Activated CD4-positive, alpha-beta T cell treated with anti-CD3 and anti-CD28 coated beads for 36 hours (primary cell): ENCODE measurements around the gene VIL1. TPM values are rescaled to one million over a fixed set of nuclear protein-coding genes. Genes with fewer than 3 reads are reported as not detected.

Source experiments
- ATAC-seq: fragments of 200-7000 bp; cut with Tn5 transposase; one replicate; pipeline ENCODE4 v1.10.0; 2021; ENCODE audit warnings: mild to moderate bottlenecking, moderate library complexity
- CTCF ChIA-PET: fragments of 350-600 bp; sonication (Branson Sonifier 250); formaldehyde crosslinking; loops from one replicate; lab custom pipeline; 2021; ENCODE audit warnings: antibody characterized with exemption; lab: Charles Lee
- POLR2A ChIA-PET: fragments of 350-600 bp; sonication (Branson Sonifier 250); formaldehyde crosslinking; loops from one replicate; lab custom pipeline; 2021; ENCODE audit warnings: antibody characterized with exemption, inconsistent platforms; lab: Charles Lee
- DNase-seq: peaks from one replicate; pipeline ENCODE4 v3.0.0-alpha.2; 2020
- H3K27ac Mint-ChIP-seq: one replicate; pipeline ENCODE4 v1.8.0; 2021; ENCODE audit warnings: mixed read lengths
- H3K27me3 Mint-ChIP-seq: one replicate; pipeline ENCODE4 v1.8.0; 2021; ENCODE audit warnings: mixed read lengths
- H3K36me3 Mint-ChIP-seq: one replicate; pipeline ENCODE4 v1.8.0; 2021; ENCODE audit warnings: low read depth, mixed read lengths
- H3K4me1 Mint-ChIP-seq: one replicate; pipeline ENCODE4 v1.8.0; 2021; ENCODE audit warnings: mixed read lengths
- H3K4me3 Mint-ChIP-seq: one replicate; pipeline ENCODE4 v1.8.0; 2021; ENCODE audit warnings: mild to moderate bottlenecking, moderate library complexity, mixed read lengths
- H3K9me3 Mint-ChIP-seq: one replicate; pipeline ENCODE4 v1.8.0; 2021; ENCODE audit warnings: low read depth, mixed read lengths
- intact Hi-C, 2 experiments: fragments of 100-400 bp; cut with DNase I in 1 of 2; cut with micrococcal nuclease in 1 of 2; formaldehyde crosslinking; loops; one replicate each; pipeline versions ENCODE4 v1.14.2 to v1.15.1; 2022 to 2024; cut with DNase I, micrococcal nuclease
- total RNA-seq, 2 experiments: library from RNA; stranded (reverse); gene quantifications; one replicate each; pipeline ENCODE4 v1.2.3, GENCODE V29; 2021

The VIL1 gene
- total RNA-seq, 2 experiments from 2014 or later: not detected

DNA sequence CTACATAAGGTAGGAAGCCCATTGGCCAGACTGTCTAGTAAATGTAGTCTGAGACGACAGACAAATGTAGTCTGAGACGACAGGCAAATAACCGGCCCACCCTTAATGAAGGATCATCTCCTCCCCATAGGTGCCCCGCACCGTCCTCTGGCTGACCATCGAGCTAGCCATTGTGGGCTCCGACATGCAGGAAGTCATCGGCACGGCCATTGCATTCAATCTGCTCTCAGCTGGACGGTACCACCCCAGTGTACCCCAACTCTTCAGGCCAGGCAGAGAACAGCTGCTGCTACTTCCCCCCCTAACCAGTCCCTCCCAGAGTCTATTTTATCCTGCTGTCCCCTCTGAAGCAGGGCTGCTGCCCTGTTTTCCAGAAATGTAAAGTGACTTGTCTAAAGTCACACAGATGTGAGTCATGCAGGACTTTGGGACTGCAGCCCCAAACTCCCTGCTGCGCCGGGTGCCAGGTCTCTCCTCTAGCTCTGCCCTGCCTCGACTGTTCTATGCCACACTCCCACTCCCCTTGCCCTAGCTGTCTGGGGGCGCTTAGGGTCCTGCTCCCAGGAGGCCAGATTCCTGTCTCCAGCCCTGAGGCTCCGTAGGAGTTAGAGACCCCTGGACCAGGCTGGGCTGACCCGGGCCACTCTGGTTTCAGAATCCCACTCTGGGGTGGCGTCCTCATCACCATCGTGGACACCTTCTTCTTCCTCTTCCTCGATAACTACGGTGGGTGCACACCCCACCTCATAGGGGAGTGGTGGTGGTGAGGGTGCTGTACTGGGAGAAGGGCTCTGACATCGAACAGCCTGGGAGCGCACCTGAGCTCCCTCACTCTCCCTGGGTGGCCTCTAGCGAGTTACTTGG is 32.2 kb upstream of the VIL1 start:
- Mint-ChIP-seq H3K27ac (no peak overlapping the region), H3K4me1 (peaks cover 4% of the 10 kb centered on the region), H3K27me3 (no peaks in the 10 kb centered on the region), H3K4me3 (no peak overlapping the region), H3K9me3 (no peaks in the 10 kb centered on the region), H3K36me3 (no peaks in the 10 kb centered on the region)
- intact Hi-C loops: no loop called here
- CTCF ChIA-PET: interaction anchor here (0.5 kb wide), 1 partner anchor 38 kb away, joined by 4 read pairs; no protein-coding TSS in a partner anchor
- DNase-seq (no peak), ATAC-seq (no peak)
- POLR2A ChIA-PET: no interaction called here

- ATAC-seq: peak; percentile 82
- CTCF ChIA-PET: no interaction called here
- H3K4me3 Mint-ChIP-seq: peak overlapping the region; percentile 1
Observed at GRCh38 chr2:218387369-218388194, 31.3 kb upstream of the VIL1 start.

DNA sequence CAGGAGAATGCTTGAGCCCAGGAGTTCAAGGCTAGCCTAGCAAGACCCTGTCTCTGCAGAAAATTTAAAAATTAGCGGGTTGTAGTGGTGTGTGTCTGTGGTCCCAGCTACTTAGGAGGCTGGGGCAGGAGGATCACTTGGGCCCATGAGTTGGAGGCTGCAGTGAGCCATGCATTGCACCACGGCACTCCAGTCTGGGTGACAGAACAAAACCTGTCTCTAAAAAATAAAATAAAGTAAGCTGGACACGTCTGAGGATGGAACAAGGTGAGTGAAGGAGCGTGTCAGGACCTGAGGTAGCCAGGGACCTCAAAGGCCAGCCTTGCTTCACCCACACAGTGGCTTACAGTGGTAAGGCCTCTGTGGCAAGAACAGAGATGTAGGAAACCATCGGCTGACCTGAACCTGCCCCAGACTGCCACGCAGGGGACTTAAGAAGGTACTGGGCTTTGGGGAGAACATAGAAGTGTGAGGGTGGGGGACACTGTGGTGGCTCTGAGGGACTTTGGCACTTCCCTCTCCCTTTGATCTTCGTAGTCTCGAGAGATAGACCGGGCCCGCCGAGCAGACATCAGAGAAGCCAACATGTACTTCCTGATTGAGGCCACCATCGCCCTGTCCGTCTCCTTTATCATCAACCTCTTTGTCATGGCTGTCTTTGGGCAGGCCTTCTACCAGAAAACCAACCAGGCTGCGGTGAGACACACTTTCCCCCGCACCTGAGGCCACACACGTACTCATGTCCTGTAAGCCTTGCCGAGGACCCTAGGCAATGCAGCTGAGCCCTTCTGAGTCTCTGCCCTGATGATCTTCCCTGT is 29.4 kb upstream of the VIL1 start:
- Mint-ChIP-seq H3K27me3 (no peaks in the 10 kb centered on the region), H3K27ac (no peak overlapping the region), H3K4me1 (peaks cover 8% of the 10 kb centered on the region), H3K36me3 (no peaks in the 10 kb centered on the region), H3K9me3 (no peaks in the 10 kb centered on the region), H3K4me3 (no peak overlapping the region)
- ChIA-PET CTCF (interaction anchor here (0.7 to 0.8 kb wide), 2 partner anchors 10 to 74 kb away, joined by 3 read pairs; partner anchors contain the start of gene CTDSP1), POLR2A (no interaction called here)
- intact Hi-C loops: no loop called here
- DNase-seq (no peak), ATAC-seq (no peak)

More at GRCh38 chr2:218387369-218388194, 31.3 kb upstream of the VIL1 start:
- Mint-ChIP-seq H3K27me3 (no peaks in the 10 kb centered on the region), H3K27ac (peak overlapping the region; percentile 1), H3K4me1 (peaks cover 4% of the 10 kb centered on the region), H3K9me3 (no peaks in the 10 kb centered on the region), H3K36me3 (no peaks in the 10 kb centered on the region)
- DNase-seq: peak; percentile 40
- intact Hi-C loops: no loop called here
- POLR2A ChIA-PET: no interaction called here

GRCh38 chr2:218391202-218391601 is 27.7 kb upstream of the VIL1 start:
- no peak for DNase-seq
- no peak for ATAC-seq
- Mint-ChIP-seq H3K4me1 (peaks cover 15% of the 10 kb centered on the region), H3K27ac (no peak overlapping the region), H3K36me3 (no peaks in the 10 kb centered on the region), H3K9me3 (no peaks in the 10 kb centered on the region), H3K27me3 (no peaks in the 10 kb centered on the region), H3K4me3 (no peak overlapping the region)
- ChIA-PET CTCF (interaction anchor here (0.6 to 0.7 kb wide), 2 partner anchors 67 to 693 kb away, joined by 3 read pairs; no protein-coding TSS in a partner anchor), POLR2A (no interaction called here)
- intact Hi-C loops: no loop called here

DNA sequence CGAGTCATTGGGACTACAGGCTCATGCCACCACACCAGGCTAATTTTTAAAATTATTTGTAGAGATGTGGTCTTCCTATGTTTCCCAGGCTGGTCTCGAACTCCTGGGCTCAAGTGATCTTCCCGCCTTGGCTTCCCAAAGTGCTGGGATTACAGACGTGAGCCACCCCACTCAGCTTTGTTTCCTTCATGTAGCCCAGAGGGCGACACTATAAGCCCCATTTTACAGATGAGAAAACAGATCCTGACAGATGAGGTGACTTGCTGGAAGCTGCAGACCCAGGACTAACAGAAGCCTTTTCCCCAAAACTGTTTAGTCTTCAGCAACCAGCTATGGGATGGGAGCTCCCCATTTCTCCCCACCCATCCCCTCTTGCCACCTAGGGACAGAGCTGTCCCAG is 26.5 kb upstream of the VIL1 start:
- Mint-ChIP-seq H3K9me3 (no peaks in the 10 kb centered on the region), H3K36me3 (no peaks in the 10 kb centered on the region), H3K4me3 (no peak overlapping the region), H3K27ac (no peak overlapping the region), H3K4me1 (peaks cover 22% of the 10 kb centered on the region), H3K27me3 (peaks cover 3% of the 10 kb centered on the region)
- ChIA-PET CTCF (interaction anchor here (0.6 to 1.9 kb wide), 5 partner anchors 23 to 126 kb away, joined by 3 to 5 read pairs (median 3); no protein-coding TSS in a partner anchor), POLR2A (no interaction called here)
- ATAC-seq (no peak), DNase-seq (no peak)
- intact Hi-C loops: no loop called here

GRCh38 chr2:218392891-218393462 is 25.9 kb upstream of the VIL1 start:
- CTCF ChIA-PET: interaction anchor here (0.6 to 4.2 kb wide), 9 partner anchors 23 to 127 kb away, joined by 3 to 20 read pairs (median 4); no protein-coding TSS in a partner anchor
- H3K27ac Mint-ChIP-seq: no peak overlapping the region
- POLR2A ChIA-PET: no interaction called here
- ATAC-seq (no peak), DNase-seq (no peak)
- H3K36me3 Mint-ChIP-seq: no peaks in the 10 kb centered on the region
- no peak overlapping the region for H3K4me3 Mint-ChIP-seq
- H3K9me3 Mint-ChIP-seq: no peaks in the 10 kb centered on the region
- peaks cover 27% of the 10 kb centered on the region for H3K4me1 Mint-ChIP-seq
- peaks cover 6% of the 10 kb centered on the region for H3K27me3 Mint-ChIP-seq
- intact Hi-C loops: no loop called here

- CTCF ChIA-PET: interaction anchor here (0.6 to 4.2 kb wide), 10 partner anchors 24 to 123 kb away, joined by 3 to 20 read pairs (median 4); partner anchors contain the start of genes CATIP and PNKD
- intact Hi-C loops: no loop called here
- H3K4me3 Mint-ChIP-seq: no peak overlapping the region
- peaks cover 29% of the 10 kb centered on the region for H3K4me1 Mint-ChIP-seq
- H3K9me3 Mint-ChIP-seq: no peaks in the 10 kb centered on the region
- no peak for ATAC-seq
- H3K27me3 Mint-ChIP-seq: peaks cover 6% of the 10 kb centered on the region
- no peak overlapping the region for H3K27ac Mint-ChIP-seq
- H3K36me3 Mint-ChIP-seq: no peaks in the 10 kb centered on the region
- POLR2A ChIA-PET: no interaction called here
- DNase-seq: no peak
Observed at GRCh38 chr2:218393750-218394290, 25.1 kb upstream of the VIL1 start.

DNA sequence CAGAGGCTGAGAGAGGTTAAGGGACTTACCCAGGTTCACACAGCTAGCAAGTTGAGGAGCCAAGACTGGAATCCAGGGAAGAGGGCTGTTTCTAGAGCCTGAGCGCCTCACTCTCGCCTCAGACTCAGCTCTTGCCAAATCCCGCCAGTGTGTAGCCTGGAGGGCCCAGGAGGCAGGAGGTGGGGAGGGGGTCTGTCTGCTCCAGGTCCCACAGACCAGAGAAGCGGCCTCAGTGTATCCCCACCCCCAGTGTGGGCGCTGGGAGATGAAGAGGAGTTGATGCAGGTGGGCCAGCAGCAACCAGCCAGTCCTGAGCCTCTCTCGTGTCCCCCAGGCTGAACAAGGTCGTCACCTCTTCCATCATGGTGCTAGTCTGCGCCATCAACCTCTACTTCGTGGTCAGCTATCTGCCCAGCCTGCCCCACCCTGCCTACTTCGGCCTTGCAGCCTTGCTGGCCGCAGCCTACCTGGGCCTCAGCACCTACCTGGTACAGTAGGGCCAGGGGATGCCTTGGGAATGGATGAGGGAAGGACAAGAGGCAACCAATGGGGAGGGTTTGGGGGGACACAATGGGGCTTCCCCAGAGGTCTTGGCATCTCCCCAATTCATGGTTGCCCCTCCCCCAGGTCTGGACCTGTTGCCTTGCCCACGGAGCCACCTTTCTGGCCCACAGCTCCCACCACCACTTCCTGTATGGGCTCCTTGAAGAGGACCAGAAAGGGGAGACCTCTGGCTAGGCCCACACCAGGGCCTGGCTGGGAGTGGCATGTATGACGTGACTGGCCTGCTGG is 24.4 kb upstream of the VIL1 start:
- POLR2A ChIA-PET: no interaction called here
- DNase-seq (no peak), ATAC-seq (no peak)
- no peak overlapping the region for H3K27ac Mint-ChIP-seq
- CTCF ChIA-PET: interaction anchor here (0.8 to 4.2 kb wide), 7 partner anchors 10 to 123 kb away, joined by 3 to 20 read pairs (median 4); partner anchors contain the start of genes CATIP and PNKD
- no peaks in the 10 kb centered on the region for H3K36me3 Mint-ChIP-seq
- H3K4me3 Mint-ChIP-seq: no peak overlapping the region
- peaks cover 6% of the 10 kb centered on the region for H3K27me3 Mint-ChIP-seq
- H3K4me1 Mint-ChIP-seq: peaks cover 29% of the 10 kb centered on the region
- H3K9me3 Mint-ChIP-seq: no peaks in the 10 kb centered on the region
- intact Hi-C loops: loop anchor here (5.0 kb wide), 3 partner anchors 37 to 993 kb away; partner anchors contain the start of genes CATIP (in 1 of the 2), DNPEP (in 1 of the 2) and TMBIM1 (in 1 of the 2)

- POLR2A ChIA-PET: no interaction called here
- CTCF ChIA-PET: interaction anchor here (0.7 to 4.2 kb wide), 4 partner anchors 11 to 287 kb away, joined by 3 to 20 read pairs (median 8); no protein-coding TSS in a partner anchor
- ATAC-seq (no peak), DNase-seq (no peak)
- Mint-ChIP-seq H3K9me3 (no peaks in the 10 kb centered on the region), H3K4me3 (no peak overlapping the region), H3K4me1 (peaks cover 29% of the 10 kb centered on the region), H3K27me3 (peaks cover 6% of the 10 kb centered on the region), H3K27ac (no peak overlapping the region), H3K36me3 (no peaks in the 10 kb centered on the region)
- intact Hi-C loops: loop anchor here (5.0 kb wide), 3 partner anchors 38 to 992 kb away; partner anchors contain the start of genes CATIP (in 1 of the 2), DNPEP (in 1 of the 2) and TMBIM1 (in 1 of the 2)
Observed at GRCh38 chr2:218395090-218395444, 23.9 kb upstream of the VIL1 start.
